ENCODE results near the gene PRIMPOL. TPM values are rescaled to one million over a fixed set of nuclear protein-coding genes. Genes with fewer than 3 reads are reported as not detected.

Gene PRIMPOL
- total RNA-seq, 1 experiment from 2014 or later = 29.5 TPM

DNA sequence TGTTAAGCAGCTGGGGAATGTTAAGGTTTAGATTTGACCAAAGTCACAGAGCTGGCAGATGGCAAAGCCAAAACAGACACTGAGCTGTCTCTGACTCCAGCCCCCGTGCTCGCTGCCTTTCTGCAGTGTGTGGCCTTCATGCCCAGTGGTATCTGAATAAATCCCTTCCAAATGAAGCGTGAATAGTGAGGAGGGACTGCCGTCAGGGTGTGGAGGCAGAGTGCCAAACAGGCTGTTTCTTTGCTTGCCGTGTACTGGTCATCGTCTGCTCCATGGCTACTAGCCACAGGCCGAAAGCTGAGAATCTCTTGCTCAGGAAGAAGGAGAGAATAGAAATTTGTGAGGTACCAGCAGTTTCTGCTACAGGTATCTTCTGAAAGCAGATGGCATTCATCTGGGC, 19.7 kb downstream of the PRIMPOL start:
- BruUV-seq (replicated peaks) = no TSS peak
- Histone ChIP-seq H3K9me3 (ENCODE audit: insufficient read depth, low read depth) (no peaks in the 10 kb centered on the region), H3K79me2 (ENCODE audit: low read depth) (no peaks in the 10 kb centered on the region), H3K4me2 (no peak overlapping the region), H3K9me2 (ENCODE audit: insufficient read depth) (no peaks in the 10 kb centered on the region), H3K4me1 (replicated peaks; ENCODE audit: insufficient read depth) (no peaks in the 10 kb centered on the region), H2AFZ (no peak overlapping the region), H3K4me3 (no peak overlapping the region), H3K27me3 (ENCODE audit: insufficient read depth, low read depth) (no peaks in the 10 kb centered on the region), H3K27ac (no peak overlapping the region), H4K20me1 (ENCODE audit: insufficient read depth) (no peaks in the 10 kb centered on the region), H3F3A (ENCODE audit: insufficient read depth, low read depth) (no peaks in the 10 kb centered on the region), H3K36me3 (ENCODE audit: low read depth) (0 out of 2 replicates have a peak, but pooled peaks cover 3% of the 10 kb centered on the region)
- CTCF ChIA-PET = no interaction called here
- DNase-seq = no peak
- TF ChIP-seq, protein P1, sequence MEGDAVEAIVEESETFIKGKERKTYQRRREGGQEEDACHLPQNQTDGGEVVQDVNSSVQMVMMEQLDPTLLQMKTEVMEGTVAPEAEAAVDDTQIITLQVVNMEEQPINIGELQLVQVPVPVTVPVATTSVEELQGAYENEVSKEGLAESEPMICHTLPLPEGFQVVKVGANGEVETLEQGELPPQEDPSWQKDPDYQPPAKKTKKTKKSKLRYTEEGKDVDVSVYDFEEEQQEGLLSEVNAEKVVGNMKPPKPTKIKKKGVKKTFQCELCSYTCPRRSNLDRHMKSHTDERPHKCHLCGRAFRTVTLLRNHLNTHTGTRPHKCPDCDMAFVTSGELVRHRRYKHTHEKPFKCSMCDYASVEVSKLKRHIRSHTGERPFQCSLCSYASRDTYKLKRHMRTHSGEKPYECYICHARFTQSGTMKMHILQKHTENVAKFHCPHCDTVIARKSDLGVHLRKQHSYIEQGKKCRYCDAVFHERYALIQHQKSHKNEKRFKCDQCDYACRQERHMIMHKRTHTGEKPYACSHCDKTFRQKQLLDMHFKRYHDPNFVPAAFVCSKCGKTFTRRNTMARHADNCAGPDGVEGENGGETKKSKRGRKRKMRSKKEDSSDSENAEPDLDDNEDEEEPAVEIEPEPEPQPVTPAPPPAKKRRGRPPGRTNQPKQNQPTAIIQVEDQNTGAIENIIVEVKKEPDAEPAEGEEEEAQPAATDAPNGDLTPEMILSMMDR (conservative IDR thresholded peaks at IDR 0.05) = no peak
- no peak for TF ChIP-seq EZH2 (IDR thresholded peaks at IDR 0.05; ENCODE audit: low read depth)
- POLR2A ChIA-PET (ENCODE audit: unreplicated experiment) = no interaction called here
- intact Hi-C loops (cut with micrococcal nuclease; ENCODE audit: unreplicated experiment) = no loop called here

DNA sequence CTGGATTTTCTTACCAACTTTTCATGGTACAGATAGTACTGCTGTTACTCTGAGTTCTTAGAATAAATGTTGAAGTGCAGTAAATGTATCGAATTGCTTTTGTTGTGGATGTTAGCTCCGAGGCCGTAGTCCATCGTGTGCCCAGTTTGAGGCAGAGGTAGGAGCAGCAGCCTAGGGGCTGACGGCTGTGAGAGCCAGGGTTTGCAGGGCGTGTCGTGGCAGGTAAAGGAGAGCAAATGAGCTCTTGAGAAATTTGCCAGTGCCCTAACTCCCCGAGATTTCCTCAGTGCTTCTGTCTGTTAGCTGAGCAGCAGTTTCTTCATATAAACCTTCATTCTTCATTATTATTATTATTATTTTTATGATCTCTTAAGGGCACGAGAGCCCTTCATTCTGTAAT, 21.6 kb downstream of the PRIMPOL start:
- H4K20me1 ChIP-seq (ENCODE audit: insufficient read depth) = no peaks in the 10 kb centered on the region
- no peaks in the 10 kb centered on the region for H3F3A ChIP-seq (ENCODE audit: insufficient read depth, low read depth)
- ChIA-PET CTCF (no interaction called here), POLR2A (ENCODE audit: unreplicated experiment) (no interaction called here)
- intact Hi-C loops (cut with micrococcal nuclease; ENCODE audit: unreplicated experiment) = no loop called here
- DNase-seq = no peak
- 0 out of 2 replicates have a peak, but pooled peaks cover 3% of the 10 kb centered on the region for H3K36me3 ChIP-seq (ENCODE audit: low read depth)
- no peak overlapping the region for H3K4me2 ChIP-seq
- BruUV-seq (replicated peaks) = no TSS peak
- H3K4me1 ChIP-seq (replicated peaks; ENCODE audit: insufficient read depth) = no peaks in the 10 kb centered on the region
- H3K4me3 ChIP-seq = no peak overlapping the region
- no peaks in the 10 kb centered on the region for H3K9me2 ChIP-seq (ENCODE audit: insufficient read depth)
- no peak overlapping the region for H2AFZ ChIP-seq
- no peaks in the 10 kb centered on the region for H3K79me2 ChIP-seq (ENCODE audit: low read depth)
- H3K27ac ChIP-seq = no peak overlapping the region
- no peaks in the 10 kb centered on the region for H3K9me3 ChIP-seq (ENCODE audit: insufficient read depth, low read depth)
- TF ChIP-seq, protein P1 (conservative IDR thresholded peaks at IDR 0.05) = no peak
- no peak for TF ChIP-seq EZH2 (IDR thresholded peaks at IDR 0.05; ENCODE audit: low read depth)
- no peaks in the 10 kb centered on the region for H3K27me3 ChIP-seq (ENCODE audit: insufficient read depth, low read depth)

DNA sequence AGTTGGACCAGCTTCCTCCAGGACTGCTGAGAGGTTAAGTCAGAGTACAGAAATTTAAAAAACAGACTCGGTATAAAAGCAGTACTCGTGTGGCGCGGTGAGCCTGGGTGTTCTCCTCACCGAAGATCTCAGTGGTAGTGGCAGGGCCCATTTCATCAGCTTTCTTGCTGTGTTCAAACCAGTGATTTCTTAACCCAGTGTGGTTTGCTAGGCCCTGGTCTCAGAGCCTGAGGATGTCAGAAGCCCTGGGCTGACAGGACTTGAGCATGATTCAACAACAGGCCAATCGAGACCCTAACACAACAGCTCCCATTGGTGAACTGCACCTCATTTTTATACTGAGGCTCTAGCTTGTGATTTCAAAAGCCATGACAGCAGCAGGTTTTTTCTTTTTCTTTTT, 23.2 kb downstream of the PRIMPOL start:
- Histone ChIP-seq H3K9me2 (ENCODE audit: insufficient read depth) (no peaks in the 10 kb centered on the region), H3K27ac (no peak overlapping the region), H3K36me3 (ENCODE audit: low read depth) (0 out of 2 replicates have a peak, but pooled peaks cover 3% of the 10 kb centered on the region), H3K9me3 (ENCODE audit: insufficient read depth, low read depth) (no peaks in the 10 kb centered on the region), H3K79me2 (ENCODE audit: low read depth) (no peaks in the 10 kb centered on the region), H3K4me3 (no peak overlapping the region), H4K20me1 (ENCODE audit: insufficient read depth) (no peaks in the 10 kb centered on the region), H3K4me1 (replicated peaks; ENCODE audit: insufficient read depth) (no peaks in the 10 kb centered on the region), H3K27me3 (ENCODE audit: insufficient read depth, low read depth) (no peaks in the 10 kb centered on the region), H2AFZ (no peak overlapping the region), H3K4me2 (no peak overlapping the region), H3F3A (ENCODE audit: insufficient read depth, low read depth) (no peaks in the 10 kb centered on the region)
- intact Hi-C loops (cut with micrococcal nuclease; ENCODE audit: unreplicated experiment) = no loop called here
- TF ChIP-seq EZH2 (IDR thresholded peaks at IDR 0.05; ENCODE audit: low read depth) = no peak
- TF ChIP-seq, protein P1 (conservative IDR thresholded peaks at IDR 0.05) = no peak
- DNase-seq = no peak
- ChIA-PET CTCF (no interaction called here), POLR2A (ENCODE audit: unreplicated experiment) (interaction anchor here (0.6 kb wide), 1 partner anchor 76 kb away, joined by 5 read pairs; no protein-coding TSS in a partner anchor)
- no TSS peak for BruUV-seq (replicated peaks)
